GM19238 (cell line): ENCODE data around the gene PDCD2L.
"Not testable (repeated sequence)": the region's sequence is repeated elsewhere in the genome, so short reads cannot be mapped to it uniquely, and the experiment has no call there.

ENCODE experiments used
- DNase-seq: peaks from one replicate; pipeline ENCODE4 v3.0.0; 2011; ENCODE audit warnings: low spot score; ENCODE audit not compliant: insufficient read length

PDCD2L gene

DNA sequence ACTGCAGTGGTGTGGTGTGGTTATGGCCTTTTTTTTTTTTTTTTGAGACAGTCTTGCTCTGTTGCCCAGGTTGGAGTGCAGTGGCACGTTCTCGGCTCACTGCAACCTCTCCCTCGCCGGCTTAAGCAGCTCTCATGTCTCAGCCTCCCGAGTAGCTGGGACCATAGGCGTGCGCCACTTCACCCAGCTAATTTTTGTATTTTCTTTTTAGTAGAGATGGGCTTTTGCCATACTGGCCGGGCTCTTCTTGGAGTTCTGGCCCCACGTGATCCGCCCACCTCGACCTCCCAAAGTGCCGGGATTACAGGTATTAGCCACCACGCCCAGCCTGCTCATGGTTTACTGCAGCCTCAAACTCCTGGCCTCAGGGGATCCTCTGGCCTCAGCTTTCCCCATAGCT, 7.0 kb downstream of the PDCD2L start:
- no peak for DNase-seq

DNA sequence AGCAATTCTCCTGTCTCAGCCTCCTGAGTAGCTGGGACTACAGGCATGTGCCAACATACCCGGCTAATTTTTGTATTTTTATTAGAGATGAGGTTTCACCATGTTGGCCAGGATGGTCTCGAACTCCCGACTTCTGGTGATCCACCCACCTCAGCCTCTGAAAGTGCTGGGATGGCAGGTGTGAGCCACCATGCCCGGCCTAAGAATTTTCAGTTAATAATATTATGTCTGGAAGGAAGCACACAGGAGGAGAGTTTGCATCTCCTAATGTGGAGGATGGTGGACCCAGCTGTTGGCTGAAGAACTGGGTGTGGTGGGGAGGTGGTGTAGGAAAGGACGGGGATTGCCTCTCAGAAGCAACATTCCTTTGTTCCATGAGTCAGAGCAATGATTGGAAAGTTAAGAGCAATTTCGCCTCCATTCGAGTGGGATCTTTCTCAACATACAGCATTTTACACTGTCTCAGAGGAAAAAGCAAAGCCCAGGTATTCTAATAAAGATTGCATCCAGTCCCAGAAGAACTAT, 11.9 kb downstream of the PDCD2L start:
- DNase-seq, result no peak

DNA sequence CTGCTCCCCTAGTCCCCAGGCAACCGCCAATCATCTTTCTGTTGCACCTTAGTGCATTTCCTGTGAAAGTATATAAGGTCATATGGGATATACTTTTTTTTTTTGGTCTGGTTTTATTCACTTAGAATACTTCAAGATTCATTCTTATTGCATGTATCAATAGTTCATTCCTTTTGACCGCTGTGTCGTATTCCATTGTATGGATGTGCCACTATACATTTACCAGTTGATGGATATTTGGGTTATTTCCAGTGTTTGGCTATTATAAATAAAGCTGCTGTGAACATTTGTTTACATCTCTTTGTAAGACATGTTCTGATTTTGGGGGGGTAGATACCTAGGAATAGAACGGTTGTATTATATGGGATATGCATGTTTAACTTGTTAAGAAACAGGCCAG, 14.1 kb downstream of the PDCD2L start:
- no peak for DNase-seq

DNA sequence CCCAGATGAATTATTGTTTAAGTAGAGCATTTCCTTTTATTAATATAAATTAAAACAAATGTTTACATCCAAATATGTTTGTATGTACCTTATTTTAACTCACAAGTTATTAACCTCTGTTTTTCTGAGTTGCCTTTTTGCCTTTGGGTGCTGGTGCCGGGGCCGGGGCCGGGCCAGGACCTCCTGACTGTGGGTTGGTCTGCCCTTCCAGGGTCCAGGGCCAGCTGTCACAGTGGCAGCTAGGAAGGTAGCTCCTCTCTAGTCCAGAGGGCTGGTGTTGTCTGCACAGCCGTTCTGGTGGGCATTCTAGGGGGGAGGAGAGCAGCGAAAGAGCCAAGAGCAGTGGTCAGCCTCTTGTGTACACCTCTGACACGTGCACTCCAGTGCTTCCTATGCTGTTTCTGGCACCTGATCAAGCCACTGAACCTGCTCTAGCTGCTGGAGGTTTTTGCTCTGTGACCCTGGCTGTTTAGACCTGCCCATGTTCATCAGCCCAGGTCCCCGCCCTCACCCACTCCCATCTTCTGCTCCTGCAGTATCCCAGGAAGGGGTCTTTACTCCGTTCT, 22.0 kb downstream of the PDCD2L start:
- DNase-seq, result no peak

DNA sequence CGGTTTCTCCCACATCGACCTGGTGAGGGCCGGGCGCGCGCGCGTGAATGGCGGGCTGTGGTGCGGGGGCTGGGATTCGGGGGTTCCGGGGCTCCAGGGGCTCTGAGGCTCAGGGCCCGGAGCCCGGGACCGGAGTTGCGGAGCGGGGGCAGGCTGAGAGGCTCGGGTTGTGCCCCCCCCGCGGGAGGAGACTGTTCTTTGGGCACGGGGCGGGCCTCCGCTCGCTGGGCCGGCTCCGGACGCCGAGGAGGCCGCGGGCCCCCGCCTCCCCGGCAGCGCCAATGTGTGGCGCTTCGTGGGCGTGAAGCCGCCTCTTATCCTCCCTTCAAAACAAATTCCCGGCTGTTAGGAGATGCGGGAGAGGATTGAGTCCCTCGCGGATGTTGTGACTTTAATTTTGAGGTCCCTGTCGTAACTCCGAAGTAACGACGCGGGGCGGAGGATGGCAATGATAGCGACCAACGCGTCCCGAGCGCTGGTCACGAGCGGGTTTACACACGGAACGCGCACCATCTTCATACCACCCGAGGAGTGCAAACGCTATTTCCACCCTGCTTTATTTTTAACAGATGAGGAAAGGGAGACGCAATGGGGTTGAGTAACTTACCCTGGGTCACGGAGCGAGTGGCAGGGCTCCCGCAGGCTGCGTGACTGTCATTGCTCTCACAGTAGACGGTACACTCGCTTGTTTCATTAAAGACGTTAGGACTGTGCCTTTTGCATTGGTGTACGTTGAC, 24.5 kb downstream of the PDCD2L start:
- DNase-seq, result peak; percentile 44

DNA sequence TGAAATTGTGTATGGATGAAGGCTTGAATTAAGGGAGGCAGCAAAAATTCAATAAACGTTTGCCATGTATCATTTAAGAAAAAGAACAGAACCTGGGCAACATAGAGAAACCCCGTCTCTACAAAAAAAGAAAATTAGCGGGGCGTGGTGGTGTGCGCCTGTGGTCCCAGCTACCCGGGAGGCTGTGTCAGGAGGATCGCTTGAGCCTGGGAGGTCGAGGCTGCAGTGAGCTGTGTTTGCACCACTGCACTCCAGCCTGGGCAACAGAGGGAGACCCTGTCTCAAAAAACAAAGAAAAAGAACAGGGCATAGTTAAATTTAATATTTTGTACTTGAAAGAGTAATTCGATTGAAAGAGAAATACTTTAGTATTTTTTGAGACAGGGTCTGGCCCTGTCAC, 25.4 kb downstream of the PDCD2L start:
- no peak for DNase-seq

DNA sequence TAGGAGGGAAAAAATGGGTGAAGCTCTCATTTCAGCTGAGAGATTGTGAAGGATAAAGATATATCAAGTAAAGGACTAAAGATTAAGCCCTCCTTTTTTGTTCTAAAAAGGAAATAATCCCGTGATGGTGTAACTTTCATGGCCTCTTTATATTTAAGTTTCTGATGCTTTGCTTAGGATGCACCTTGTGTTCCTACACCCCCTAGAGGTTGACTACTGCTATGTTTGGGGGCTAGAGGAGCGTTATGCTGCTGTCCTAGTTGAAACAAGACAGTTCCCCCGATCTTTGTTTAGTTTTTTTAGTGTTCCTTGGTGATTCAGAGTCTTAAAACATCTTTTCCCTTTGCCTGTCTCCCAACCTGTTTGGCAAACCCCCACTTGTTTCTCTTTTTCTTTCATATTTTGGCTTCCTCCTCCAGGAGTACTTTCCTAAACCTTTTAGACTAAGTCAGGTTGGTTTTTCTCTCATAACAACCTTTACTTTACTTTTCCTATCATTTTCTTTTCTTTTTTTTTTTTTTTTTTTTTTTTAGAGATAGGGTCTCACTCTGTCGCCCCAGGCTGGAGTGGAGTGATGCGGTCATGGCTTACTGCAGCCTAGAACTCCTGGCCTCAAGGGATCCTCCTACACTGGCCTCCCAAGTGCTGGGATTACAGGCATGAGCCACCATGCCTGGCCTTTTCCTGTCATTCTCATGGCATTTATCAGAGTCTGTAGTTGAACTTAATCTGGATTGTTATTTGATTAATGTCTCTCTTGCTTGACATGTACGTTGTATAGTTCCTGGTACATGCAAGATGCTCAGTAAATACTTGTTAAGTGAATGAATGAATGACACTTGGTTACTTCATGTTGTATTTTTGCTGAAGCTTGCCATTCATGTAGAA, 26.8 kb downstream of the PDCD2L start:
- peak; percentile 62 for DNase-seq

DNA sequence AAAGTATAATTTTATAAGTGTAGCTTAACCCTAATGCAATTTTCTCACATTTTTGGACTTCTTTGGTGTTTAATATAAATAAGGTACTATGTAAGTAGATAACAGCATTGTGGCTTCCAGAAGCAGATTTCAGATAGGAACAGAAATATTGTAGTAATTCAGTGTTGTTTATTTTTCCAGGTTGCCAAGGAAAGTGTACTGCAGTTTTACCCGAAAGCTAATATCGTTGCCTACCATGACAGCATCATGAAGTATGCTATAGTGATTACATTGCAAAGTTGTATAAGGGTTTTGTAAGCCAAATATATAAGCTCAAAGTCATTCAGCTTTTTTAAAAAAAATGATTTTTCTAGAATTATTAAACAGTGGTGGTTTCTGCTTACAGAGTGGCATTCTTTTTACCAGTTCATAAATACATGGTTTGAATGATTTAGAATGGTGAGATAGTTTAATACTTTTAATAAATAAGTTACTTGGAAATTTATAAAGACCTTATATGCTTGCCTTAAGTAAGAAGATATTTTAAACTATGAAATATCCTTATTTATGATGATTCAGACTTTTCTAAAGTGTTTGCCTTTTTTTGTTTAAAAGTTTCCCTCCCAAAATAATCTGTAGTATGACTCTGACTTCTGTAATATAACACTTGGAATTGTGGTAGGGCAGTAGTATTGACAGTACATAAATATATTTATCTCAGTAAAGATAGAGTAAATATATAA, 27.6 kb downstream of the PDCD2L start:
- DNase-seq, result no peak

DNA sequence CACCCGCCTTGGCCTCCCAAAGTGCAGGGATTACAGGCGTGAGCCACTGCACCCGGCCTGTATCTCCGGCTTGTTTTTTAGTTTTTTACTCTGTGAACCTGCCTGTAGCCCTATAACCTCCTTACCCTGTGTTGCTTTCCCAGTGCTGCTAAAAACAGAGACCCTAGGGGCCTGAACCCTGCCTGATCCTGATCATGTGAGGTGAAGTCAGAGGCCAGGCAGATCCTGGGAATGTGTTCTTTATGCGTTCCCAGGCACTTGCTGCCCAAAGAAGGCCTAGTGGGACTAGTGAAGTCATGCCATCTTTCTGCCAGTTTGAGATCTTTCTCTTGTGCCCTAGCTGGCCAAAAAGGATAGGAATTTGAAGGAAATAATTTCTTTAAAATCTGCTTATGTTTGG, 28.6 kb downstream of the PDCD2L start:
- no peak for DNase-seq

DNA sequence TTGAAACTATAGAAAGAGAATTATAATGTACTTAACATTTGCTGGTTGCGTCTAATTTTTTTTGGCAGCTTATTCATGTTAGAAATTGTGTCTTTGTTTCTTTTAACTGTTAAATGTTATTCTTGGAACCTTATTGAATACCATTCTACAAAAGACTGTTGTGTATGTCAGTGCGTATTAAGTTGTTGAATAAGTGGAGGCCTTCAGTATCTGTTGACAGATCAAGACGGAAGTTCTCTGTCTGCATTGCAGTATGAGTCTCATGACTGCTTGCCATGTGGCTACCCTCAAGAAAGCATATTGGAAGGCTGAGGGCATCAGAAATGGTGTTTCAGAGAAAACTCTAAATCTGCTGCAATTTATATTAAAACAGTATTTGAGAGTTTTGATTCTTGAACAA, 32.5 kb downstream of the PDCD2L start:
- no peak for DNase-seq

DNA sequence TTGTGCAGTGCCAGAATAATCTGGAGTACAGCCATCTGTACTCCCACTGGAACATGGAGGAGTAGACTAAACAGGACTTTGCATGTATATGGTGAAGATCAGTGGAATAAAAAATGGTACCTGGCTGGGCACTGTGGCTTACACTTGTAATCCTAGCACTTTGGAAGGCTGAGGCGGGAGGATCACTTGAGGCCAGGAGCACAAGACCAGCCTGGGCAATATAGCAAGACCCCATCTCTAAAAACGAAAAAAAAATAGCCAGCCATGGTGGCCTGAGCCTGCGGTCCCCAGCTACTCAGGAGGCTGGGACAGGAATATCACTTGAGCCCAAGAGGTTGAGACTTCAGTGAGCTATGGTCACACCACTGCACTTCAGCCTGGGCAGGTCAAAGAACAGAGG, 44.0 kb downstream of the PDCD2L start:
- DNase-seq, result no peak

DNA sequence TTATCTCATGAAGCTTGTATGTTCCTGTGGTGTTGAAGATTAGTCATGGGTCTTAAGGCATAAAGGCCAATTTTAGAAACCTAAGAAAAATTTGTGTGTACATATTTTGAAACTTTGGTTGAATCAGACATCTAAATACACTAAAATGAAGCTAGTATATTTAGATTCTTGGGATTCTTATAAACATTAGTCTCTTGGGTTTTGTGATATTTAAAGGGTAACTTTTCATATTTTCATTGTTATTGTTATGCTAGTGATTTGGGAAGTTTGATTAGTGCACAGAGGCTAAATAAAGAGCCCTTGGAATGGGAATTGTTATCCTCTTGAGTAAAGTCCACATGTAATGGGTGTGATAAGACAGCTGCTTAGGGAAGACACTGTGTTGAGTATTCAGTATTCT, 48.5 kb downstream of the PDCD2L start:
- DNase-seq, result no peak

DNA sequence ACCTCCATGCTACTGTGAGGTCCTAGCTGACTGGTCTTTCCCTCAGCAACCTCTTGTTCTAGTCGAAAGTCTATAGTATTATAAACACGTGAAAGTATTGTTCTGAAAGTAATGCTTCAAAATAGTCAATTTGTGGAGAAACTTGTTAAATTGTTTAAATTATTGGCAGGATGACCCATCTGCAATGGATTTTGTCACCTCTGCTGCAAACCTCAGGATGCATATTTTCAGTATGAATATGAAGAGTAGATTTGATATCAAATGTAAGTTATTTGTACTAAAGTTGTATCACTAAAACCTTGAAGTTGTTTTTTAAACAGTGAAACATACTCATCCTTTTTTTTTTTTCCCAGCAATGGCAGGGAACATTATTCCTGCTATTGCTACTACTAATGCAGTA, 49.9 kb downstream of the PDCD2L start:
- no peak for DNase-seq

DNA sequence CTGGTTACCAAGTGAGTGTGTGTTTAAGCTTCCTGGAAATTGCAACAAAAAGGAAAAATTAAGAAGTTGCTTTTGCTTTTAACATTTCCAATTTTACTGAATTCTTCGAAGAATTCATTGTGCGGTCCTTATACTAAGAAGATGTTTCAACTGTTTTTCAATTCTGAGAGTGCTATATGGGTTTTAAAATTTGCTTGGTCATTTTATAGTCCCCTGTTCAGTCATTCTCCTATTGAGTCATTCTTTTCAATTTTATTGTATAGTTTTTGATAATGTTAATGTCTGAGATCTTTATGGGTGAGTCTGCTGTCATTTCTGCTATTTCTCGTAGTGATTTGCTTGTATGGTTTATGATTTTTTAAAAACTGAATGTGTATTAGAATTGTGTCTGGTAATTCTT, 50.5 kb downstream of the PDCD2L start:
- no peak for DNase-seq

DNA sequence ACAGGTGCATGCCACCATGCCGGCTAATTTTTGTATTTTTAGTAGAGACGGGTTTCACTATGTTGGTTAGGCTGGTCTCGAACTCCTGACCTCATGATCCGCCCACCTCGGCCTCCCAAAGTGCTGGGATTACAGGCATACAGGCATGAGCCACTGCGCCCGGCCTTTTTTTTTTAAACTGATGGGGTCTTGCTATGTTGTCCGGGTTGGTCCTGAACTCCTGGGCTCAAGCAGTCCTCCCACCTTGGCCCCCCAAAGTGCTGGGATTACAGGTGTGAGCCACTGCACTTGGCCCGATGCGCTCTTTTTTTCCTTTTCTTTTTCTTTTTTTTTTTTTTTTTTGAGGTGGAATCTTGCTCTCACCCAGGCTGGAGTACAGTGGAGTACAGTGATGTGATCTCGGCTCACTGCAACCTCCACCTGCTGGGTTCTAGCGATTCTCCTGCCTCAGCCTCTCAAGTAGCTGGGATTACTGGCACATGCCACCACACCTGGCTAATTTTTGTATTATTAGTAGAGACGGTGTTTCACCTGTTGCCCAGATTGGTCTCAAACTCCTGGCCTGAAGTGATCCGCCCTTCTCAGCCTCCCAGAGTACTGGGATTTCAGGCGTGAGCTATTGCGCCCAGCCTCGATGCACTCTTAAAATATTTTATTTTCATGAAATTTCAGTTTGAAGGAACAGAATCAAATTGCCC, 51.7 kb downstream of the PDCD2L start:
- not testable (repeated sequence) for DNase-seq

DNA sequence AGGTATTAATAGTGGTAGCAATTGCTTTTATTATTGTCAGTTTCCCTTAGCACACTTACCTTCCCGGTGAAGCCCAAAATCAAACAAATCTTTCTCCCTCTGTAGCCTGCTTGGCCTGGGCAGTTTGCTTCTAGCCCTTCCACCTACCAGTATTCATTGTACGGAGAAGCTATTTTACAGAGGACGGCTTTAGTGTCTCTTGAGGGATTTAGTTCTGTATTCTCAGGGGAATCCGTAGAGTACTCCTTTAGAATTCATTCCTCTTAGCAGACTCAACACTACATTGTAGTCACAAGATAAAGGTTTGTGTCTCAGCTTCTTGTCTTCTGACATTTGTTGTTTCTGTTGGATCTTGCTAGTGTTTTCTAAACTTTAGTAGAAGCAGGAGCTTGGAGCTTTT, 53.2 kb downstream of the PDCD2L start:
- DNase-seq, result no peak

DNA sequence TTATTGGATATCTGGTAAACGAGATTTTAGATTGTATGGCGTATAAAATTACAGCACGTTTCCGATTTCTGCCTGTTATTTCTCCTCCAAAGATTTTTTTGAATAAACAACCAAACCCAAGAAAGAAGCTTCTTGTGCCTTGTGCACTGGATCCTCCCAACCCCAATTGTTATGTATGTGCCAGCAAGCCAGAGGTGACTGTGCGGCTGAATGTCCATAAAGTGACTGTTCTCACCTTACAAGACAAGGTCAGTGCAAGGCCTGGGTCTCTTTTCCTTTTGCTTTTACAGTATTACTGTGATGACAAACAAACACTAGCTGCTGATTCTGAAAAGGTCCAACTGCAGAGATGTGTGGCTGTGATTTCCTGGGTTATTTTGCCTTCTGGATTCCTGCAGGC, 54.5 kb downstream of the PDCD2L start:
- no peak for DNase-seq

DNA sequence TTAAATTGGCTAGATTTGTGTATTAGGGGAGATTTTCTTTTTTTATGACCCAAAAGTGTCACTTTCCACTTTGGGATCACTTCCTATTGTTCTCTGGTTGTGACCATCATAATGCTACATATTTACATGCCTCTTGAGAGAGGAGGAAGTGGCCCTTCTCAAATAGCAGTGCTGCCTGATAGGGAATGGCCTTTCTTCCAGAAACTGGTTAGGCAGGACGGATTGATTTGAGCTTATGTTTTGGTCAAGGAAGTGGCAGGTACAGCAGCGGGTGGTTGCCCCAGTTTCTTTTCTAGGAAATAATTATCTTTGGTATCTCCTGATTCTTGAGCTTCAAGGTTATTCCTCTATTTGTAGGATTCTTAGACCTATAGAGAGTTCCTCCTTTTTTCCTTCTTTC, 55.4 kb downstream of the PDCD2L start:
- DNase-seq, result no peak

DNA sequence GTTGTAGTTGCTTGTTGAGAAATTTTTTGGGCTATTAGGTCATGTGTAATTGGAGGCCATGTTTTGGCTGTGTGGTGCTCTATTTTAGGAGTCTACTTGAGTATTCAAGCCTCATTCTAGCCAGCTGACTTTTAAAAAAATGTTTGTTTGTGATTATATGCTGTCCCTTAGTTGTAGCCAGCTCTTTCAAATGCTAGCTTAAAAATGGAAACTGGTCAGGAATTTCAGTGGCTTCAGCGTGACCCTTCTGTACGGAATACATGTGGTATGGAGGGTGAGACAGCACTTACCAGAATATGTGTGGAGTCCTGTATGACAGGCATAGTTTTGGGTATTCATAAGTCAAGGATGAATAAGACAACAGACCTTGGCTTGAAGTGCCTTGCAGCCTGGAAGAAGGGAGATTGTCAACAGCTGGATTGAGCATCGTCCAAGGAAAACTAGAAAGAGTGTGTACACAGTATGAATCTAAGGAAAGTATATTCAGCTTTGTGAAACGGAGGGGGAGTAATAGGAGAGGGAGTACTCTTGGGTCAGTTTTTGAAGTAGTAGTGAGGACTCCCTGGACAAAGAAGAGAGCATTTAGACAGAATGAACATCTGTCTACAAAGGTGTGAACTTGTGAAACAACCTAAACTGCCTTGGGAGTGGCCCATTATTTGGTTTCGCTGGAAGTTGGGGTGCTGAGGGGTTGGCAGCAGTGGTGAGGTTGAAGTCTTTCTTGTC, 57.3 kb downstream of the PDCD2L start:
- no peak for DNase-seq

DNA sequence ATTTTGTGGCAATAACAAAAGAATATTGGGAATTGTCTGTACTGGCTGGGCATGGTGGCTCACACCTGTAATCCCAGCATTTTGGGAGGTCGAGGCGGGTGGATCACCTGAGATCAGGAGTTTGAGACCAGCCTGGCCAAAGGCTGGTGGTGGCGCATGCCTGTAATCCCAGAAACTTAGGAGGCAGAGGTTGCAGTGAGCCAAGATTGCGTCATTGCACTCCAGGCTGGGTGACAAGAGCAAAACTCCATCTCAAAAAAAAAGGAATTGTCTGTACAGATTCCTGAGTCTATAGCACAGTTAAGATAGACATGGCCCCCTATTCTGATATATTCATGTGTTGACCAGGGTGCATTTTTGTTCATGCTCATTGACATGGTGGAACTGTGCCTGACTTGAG, 60.6 kb downstream of the PDCD2L start:
- DNase-seq, result not testable (repeated sequence)
